SH-SY5Y (cell line): ENCODE data around the gene NOCT.

Source experiments
- GATA2 ChIP-seq: IDR thresholded peaks from 2 replicates; pipeline ENCODE4 v1.6.1; 2011; ENCODE audit warnings: mild to moderate bottlenecking, low read depth, low read length
- GATA3 ChIP-seq: IDR thresholded peaks from 2 replicates; pipeline ENCODE4 v1.6.1; 2011; ENCODE audit warnings: low read depth, mild to moderate bottlenecking, low read length, moderate library complexity

DNA sequence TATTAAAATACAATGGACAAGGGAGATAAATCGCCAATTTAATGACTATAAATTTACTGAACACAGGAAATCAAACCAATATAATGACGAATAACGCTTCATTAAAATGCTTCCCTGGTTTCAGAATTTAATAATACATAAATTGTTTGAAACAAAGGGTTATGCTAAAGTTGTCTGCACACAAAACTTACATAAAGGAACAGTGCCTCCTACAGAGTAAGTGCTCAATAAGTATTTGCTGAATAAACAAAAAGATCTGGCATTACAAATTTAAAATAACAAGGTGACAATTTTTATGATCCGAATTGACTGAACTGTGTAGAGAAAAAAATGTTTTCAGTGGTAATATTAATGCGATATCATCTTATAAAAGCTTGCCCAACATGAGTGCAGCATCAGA is 69.6 kb downstream of the NOCT start:
- TF ChIP-seq GATA2, result no peak
- no peak for TF ChIP-seq GATA3
